DMS53 treated with DMSO at 0.1 percent for 48 hours (cell line): Measurements from ENCODE around the gene PCSK4.
"Not testable (repeated sequence)": the region's sequence is repeated elsewhere in the genome, so short reads cannot be mapped to it uniquely, and the experiment has no call there.

Experiments used
- DNase-seq: peaks from one replicate; lab custom pipeline; 2025; ENCODE audit not compliant: unreplicated experiment; lab: John Stamatoyannopoulos, UW

Gene PCSK4

DNA sequence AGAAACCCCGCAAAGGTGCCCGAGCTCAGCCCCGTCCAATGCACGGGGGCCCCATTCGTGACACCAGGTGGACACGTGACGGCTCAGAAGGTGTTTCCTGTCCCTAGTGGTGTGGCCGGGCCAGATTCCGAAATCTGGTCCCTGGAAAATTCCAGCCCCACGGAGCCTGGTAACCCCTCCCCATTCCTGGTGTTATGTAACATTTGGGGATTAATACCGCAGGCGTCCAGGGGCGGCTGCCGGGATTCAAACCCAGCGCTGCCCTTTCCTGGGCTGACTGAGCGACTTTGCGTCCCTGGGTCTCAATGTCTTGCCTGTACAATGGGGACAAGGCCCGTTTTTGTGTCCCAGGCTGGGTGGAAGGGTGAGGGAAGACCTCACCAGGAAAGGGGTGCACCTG is 32.7 kb upstream of the PCSK4 start:
- DNase-seq = no peak

DNA sequence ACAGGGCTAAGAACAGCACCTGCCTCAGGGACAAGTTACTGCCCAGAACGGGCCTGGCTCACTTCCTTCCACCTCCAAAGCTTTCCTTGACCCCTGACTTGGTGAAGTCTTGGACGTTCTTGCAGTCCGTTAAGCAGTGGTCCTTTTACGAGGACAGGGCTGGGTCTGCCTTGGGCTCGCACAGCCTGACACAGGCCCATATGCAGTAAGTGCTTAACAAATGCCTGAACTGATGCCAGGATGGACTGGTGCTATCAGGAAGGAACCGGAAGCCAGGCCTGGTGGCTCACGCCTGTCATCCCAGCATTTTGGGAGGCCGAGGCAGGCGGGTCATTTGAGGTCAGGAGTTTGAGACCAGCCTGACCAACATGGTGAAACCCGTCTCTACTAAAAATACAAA is 31.9 kb upstream of the PCSK4 start:
- DNase-seq = no peak

DNA sequence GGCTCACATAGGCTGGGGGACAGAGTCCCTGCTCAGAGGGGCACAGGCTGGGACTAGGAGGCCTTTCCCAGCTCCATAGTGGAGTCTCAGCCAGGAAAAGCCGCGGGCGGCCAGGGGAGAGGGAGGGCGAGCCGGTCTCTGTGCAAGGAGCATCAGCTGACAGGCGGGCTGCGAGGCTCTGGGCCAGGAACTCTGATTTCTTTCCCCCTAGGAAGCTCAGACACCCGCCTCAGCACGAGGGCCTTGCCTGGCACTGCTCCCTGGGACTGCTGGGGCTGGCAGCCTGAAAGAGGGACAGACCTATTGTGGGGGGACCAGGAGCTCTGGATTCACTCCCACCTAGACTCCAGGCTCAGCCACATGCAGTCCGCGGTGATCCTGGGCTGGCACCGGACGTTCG is 31.5 kb upstream of the PCSK4 start:
- DNase-seq = no peak

DNA sequence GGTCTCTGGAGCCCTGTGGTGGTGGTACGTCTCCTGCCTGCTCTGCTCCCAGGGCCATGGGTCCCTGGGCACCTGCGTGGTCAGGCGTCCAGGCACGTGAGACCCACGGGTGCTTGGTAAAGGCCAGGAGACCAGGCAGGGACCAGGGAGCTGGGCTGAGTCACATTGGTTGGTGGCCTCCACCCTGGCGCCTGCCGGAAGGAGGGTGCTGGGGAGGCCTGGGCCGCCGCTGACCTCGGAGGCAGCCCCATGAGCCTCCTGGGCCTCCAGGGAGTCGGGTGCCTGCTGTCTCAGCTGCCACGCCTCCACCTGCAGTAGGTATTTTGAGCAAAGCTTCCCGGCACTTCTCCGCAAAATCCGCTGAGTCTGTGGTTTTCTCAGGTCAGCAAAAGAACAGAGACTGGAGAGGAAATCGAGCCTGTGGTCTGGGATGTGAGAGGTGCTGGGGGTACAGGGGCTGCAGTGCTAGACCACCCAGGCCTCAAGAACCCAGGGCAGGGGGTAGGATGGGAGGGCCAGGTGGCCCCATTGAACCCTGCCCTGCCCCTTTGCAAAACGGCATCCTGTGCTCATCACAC is 30.1 kb upstream of the PCSK4 start:
- DNase-seq = no peak

DNA sequence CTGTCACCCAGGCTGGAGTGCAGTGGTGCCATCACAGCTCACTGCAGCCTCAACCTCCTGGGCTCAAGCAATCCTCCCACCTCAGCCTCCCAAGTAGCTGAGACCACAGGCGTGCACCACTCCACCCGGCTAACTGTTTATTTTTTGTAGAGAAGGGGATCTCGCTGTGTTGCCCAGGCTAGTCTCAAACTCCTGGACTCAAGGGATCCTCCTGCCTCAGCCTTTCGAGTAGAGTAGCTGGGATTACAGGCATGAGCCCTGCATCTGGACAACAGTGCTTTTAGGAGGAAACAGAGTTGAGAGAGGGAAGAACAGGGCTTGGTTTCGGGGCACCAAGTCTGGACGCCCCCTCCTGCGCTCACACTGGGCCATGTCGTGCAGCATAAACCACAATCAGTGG is 29.7 kb upstream of the PCSK4 start:
- not testable (repeated sequence) for DNase-seq

DNA sequence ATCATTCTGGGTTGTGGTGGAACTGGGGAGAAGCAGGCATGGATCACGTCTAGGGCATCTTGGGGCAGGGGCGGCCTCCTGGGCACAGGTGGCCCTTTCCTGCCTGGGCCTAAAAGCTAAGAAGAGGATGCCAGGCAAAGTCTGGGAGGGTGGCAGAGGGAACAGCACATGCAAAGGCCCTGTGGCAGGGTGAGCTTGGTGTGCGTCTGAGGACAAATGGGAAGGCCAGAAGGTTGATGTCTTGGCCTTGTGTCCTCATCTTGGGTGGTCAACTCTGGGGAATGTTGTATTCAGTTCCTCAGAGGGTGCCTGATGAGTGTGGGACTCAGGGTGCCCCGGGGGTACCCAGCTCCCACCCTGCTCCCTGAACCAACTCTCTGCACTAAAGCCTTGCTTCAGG is 28.3 kb upstream of the PCSK4 start:
- DNase-seq = no peak

DNA sequence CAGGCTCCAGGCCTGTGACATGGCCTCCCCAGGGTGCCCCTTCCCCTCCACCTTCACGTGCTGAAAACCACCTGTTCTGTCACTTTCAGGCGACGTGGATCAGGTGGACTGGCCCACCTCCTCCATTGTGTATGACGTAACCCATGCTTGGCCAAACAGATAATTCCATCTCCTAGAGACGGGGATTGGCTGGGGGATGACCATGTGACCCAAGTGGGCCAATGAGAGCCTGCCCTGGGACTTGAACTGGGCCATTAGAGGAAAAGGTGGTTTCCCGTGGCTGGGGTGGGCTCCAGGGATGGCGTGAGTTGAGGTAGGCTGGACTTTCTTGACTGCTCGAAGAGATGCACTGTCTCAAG is 26.2 kb upstream of the PCSK4 start:
- DNase-seq = no peak

DNA sequence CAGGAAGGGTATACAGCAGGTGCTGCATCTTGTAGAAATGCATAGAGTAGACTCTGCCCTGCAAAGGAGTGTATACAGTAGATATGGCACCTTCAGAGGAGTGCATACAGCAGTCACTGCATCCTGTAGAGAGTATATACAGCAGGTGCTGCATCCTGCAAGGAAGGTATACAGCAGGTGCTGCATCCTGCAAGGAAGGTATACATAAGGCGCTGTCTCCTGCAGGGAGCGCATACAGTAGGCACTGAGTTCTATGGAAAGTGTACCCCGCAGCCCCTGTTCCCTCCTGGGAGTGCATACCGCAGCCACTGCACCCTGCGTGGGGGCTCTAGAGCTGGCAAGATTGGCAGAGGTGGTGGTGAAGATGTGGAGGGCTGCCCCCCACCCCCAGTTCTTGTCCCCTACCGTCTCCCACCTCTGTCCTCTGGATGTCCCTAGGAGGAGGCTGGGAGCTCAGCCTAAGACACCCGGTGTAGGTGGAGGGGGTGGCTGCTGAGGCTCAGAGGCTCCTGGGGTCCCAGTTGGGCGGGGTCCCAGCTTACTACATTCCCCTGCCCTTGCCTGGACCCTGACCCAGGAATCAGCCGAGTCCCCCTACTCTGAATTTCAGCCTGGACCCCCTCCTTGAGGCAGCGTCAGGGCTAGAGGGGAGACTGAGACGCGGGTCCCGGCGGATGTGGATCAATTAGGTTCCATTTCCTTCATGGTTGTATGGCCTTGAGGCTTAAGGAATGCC is 25.0 kb upstream of the PCSK4 start:
- no peak for DNase-seq

DNA sequence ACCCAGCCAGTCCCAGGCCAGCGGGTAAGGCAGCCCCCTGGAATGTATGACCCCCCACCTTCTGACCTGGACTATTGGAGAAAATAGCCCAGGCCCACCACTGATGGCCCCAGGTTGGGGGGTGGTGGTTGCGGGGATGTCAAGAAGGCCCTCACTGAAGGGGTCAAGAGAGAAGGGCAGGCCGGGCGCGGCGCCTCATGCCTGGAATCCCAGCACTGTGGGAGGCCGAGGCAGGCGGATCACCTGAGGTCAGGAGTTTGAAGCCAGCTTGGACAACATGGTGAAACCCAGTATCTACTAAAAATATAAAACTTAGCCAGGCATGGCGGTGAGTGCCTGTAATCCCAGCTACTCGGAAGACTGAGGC is 24.1 kb upstream of the PCSK4 start:
- DNase-seq = no peak

DNA sequence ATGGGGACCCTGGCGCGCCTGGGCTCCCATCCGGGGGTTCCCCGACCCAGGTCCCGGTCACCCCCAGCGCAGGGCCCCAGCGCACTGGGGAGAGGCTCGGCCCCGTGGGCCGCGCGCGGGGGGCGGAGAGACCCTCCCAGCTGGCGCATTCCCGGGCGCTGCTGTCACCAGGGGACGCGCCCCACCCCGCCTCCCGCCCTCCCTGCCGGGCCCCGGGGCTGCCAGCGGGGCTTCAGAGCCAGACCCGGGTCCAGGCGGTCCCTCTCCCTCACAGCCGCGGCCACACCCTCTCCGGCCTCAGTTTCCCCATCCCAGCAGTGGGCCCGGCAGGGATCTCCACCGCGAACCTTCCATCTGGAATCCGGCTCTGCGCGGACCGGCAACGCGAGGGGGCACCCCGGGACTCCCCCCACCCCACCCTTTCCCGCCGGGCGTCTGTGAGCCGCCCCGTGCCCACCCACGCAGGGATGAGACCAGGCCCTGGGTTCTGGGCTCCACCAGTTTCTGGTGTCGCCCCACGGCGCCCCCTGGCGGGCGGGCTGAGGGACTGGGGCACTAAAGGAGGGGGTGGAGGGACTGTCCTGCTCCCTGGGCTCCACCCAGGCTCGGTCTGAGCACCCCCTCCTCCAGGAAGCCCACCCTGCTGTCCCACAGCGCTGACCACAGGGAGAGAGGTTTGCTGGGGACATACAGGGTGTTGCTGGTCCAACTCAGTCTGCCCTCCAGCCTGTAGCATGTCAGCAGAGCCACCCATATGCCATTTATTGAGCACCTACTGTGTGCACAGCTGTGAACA is 23.5 kb upstream of the PCSK4 start:
- peak; percentile 6 for DNase-seq

DNA sequence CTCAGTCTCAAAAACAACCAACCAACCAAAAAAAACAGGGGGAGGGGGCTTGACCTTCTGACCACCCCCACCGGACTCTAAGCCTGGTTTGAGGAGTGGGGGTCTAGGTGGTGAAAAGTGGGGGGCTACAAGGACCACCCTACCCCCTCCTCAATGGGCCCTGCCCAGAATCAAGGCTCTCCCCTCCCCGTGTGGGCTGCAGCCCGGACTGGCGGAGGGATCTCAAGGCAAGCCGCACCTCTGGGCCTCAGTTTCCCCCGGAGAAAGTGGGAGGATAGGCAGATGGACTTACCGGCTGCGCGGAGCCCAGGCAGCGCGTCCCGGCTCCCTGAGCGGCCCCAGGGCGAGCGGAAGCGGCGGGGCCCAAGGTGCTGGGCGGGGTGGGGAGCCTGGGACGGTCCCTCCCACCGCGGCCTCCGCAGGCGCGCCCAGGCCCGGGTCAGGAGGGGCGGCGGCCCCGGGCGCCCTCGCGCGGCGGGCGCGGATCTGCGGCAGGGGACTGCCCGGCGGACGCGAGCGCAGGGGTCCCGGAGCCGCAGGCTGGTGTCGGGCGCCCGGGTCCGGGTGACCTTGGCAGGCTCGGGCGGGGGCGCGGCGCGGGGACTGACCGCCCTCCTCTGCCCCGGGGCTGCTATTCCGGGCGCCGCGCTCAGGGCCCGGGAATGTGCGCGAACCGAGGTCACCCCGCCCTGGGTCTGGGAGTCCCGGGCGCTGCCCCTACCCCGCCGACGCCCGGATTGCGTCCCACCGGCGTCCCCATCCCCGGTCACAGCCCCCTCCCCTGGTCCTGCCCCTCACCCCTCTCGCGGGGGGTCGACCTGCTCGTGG is 22.7 kb upstream of the PCSK4 start, which contains the start of gene ADAMTSL5:
Gene ADAMTSL5, minus strand, starts transcription at position 349 of the 828 bp plus-strand sequence. CDS start 2,076 bp downstream, outside the sequence.
- no peak for DNase-seq

DNA sequence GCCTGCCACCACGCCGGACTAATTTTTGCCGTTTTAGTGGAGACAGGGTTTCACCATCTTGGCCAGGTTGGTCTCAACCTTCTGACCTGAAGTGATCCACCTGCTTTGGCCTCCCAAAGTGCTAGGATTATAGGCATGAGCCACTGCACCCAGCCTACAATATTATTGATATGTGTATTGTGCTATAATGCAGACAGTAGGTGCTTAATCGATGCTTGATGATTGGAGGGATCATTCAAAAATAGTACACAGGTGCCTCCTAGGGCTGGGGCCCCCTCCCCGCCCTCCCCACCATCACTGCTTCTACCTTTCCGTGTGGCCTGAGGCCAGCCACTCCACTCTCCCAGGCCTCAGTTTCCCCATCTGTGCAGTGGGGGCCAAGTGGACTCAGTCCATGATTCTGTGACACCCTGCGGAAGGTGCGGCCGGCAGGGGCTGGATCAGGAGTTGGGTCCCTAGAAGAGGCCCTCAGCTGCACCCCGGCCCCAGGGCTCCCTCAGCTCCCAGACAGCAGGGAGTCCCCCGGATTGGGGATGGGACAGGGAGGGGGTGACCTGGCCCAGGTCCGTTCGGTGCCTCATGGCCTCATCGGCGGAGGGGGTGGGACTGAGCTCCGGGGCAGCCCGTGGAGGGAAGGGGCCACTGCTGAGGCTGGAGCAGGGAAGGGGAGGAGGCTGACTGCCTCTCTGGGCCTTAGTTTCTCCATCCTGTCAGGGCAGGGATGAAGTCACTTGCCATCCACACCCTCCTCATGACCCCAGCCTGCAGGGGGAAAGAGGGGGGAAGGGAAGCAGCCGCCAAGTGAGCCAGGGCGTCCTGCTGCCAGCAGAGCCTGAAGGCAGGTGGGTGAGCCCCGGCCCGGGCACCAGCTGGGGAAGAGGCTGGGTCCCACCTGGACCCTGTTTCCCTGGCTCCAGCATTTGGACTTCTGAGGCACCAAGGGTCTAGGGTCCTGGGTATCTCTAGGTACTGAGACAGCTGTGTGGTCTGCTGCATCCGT is 21.5 kb upstream of the PCSK4 start:
- no peak for DNase-seq

DNA sequence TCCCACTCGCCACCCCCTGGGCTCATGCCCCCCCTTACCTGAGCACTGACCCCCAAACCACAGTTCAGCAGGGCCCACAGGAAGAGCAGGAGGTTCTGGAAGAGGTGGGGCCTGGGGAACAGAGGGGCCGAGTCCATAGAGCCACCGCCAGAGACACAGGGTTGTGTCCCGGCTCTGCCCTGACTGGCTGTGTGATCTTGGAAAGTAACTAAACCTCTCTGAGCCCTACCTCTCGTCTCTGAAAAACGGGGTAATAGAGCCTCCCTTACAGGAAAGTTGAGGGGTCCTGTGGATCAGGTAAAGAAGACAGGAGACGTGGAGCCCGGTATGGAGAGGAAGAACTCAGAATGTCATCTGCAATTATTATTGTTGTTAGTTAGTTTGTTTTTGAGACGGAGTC is 20.7 kb upstream of the PCSK4 start:
- DNase-seq = no peak

DNA sequence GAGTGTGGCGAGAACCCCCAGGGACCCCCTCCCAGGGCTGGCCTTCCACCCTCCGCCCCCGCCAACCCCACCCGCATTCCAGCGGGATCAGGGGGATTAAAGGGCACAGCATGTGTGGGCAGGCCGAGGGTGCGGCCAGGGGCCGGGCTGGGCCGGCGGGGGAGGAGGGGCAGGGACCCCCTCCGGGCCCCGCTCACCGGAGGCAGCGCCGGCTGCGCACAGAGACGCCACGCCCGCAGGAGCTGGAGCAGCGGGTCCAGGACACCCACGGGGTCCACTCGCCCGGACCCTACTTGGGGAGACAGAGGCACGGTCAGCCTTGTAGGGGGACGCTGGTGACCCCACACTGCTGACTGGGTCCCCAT is 20.3 kb upstream of the PCSK4 start:
- DNase-seq = no peak

DNA sequence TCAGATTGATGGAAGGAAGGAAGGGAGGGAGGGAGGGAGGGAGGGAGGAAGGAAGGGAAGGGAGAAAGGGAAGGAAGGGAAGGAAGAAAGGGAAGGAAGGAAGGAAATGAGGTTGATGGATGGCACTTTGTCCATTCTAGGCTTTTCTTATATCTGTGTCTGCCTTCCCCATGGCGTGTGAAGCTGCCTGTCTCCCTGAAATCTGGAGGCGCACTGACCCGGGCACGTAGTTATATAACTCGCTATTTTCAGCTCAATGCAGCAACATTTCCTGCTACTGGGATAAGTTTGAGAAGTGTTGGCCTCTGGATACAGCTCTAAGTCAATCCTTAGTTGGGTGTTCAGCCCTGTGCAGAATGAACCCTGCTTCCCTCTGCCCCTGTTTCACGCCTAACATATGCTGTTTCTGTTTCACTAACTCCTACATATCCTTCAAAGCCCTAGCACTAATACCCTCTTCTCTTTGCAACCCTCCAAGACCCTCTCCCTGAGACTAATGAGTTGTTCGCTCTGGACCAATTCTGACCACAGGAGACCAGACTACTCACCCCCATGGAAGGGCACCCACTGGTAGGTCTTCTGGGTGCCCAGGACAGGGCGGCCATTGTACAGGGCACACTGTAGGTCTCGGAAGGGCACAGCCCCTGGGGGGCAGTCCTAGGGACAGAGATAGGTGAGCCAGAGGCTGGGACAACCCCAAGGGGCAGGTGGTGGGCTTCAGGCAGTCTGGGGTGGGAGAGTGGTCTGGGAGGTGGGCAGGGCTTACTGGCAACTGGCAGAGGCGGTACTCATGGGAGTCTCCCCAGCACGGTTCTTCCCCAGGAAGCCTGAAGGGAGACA is 19.7 kb upstream of the PCSK4 start:
- no peak for DNase-seq

DNA sequence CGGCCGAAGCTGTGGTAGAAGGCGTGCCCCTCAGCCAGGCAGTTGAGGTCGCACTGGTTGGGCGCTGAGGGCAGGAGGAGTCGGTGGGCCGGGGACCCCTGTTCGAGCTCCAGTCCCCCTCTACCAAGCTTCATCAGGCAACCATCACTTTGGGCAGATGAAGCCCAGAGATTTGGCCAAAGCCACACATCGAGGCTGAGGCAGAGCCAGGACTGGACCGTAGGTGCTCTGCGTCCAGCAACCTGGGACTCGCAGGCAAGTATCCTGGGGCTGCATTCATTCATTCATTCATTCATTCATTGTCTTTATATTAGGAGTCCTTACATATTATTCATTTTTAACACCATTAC is 18.3 kb upstream of the PCSK4 start:
- no peak for DNase-seq

DNA sequence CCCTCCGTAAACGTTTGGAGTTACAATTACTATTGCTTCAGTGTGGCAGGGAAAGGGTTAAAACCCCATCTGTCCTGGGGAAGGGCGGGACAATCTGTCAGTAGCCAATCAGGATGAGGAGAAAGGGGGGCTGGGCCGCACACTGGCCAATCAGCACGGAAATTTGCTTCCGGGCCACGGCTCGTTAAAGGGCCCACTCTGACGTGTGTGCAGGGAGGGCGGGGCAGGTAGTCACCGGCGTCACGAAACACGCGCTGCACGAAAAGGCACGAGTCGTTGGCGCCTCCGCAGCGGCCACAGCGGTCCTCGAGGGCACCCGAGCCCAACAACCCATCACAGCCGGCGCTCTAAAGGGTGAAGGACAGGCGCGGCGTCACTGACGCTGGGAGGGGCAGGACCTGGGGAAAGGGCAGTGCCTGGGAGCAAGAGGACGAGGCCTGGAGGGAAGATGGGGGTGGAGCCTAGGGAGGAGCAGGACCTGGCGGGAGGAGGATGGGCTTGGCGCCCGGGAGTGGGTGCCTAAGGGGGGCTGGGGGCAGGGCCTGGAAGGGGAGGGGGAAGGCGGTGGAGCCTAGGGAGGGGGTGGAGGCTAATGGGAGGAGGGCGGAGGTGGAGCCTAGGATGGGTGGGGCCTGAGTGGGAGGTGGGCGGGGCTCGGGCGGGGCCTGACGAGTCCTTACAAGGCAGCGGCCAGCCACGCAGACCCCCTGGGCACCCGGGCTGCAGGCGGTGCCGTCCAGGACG is 17.8 kb upstream of the PCSK4 start:
- DNase-seq = peak; percentile 66

DNA sequence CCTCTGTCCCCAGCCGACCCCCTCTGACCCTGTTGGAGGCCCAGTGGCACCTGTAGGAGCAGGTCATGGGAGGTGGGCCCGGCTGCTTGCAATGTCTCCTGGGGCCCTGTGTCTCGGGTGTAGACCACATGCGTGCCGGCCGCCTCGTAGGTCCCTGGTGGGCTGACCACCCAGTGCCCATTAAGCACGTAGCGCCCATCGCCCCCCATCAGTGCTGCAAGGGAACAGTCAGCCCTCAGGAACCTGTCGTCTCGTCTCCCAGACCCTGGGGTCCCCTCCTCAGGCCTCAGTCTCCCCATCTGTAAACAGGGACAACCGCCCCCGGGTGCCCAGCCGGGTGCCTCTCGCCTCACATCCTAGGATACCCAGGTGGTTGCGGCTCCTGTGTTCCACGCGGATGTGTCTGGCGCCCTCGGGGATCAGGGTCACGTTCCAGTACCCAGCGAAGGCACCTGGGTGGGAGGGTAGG is 17.1 kb upstream of the PCSK4 start:
- no peak for DNase-seq
